Gastroesophageal sphincter (tissue), 4 donors: ENCODE measurements around the gene KATNAL2. TPM values are rescaled to one million over a fixed set of nuclear protein-coding genes. Genes with fewer than 3 reads are reported as not detected.
A peak's percentile ranks its signal among the peaks of the same experiment; 100 is the strongest.

Source experiments
- ATAC-seq: fragments of 150-250 bp; one replicate; pipeline ENCODE4 v1.9.1; 2016; ENCODE audit warnings: mild to moderate bottlenecking, moderate library complexity
- H3K27ac ChIP-seq, 4 donors: fragments of 200-600 bp; sonication (generic) in 3 of 4; 1 replicate in 3 of 4; 2 replicates in 1 of 4; pipeline ENCODE4 v1.5.1; 2016 to 2019
- H3K27me3 ChIP-seq: fragments of 200-600 bp; sonication (generic); one replicate; pipeline ENCODE4 v1.5.1; 2019
- H3K36me3 ChIP-seq, 2 donors: fragments of 200-600 bp; sonication (generic); one replicate each; pipeline ENCODE4 v1.5.1; 2019; ENCODE audit warnings: control low read depth in 1 of 2
- H3K4me1 ChIP-seq, 3 donors: fragments of 200-600 bp; sonication (generic); 1 replicate in 2 of 3; 2 replicates in 1 of 3; pipeline ENCODE4 v1.5.1; 2016 to 2019; ENCODE audit warnings: control low read depth in 2 of 3
- H3K4me3 ChIP-seq, 2 donors: fragments of 200-600 bp; sonication (generic); one replicate each; pipeline ENCODE4 v1.5.1; 2019; ENCODE audit warnings: mild to moderate bottlenecking in 1 of 2, moderate library complexity in 1 of 2
- H3K9me3 ChIP-seq, 3 donors: fragments of 200-600 bp; sonication (generic); one replicate each; pipeline ENCODE4 v1.5.1; 2017 to 2019; ENCODE audit warnings: control low read depth in 2 of 3
- EP300 ChIP-seq: sonication (generic); formaldehyde crosslinking; IDR thresholded peaks from one replicate; pipeline ENCODE4 v1.6.1; 2017; ENCODE audit warnings: antibody characterized with exemption, mild to moderate bottlenecking
- POLR2A ChIP-seq, 2 donors: fragments of 450-650 bp; IDR thresholded peaks; one replicate each; pipeline ENCODE4 v1.6.1; 2017; ENCODE audit warnings: antibody characterized with exemption in 2 of 2, mild to moderate bottlenecking in 2 of 2, moderate library complexity in 1 of 2
- POLR2AphosphoS5 ChIP-seq: sonication (generic); formaldehyde crosslinking; IDR thresholded peaks from one replicate; pipeline ENCODE4 v1.6.1; 2017; ENCODE audit warnings: antibody characterized with exemption
- WGBS, 2 donors: methylation state at CpG; one replicate each; pipeline ENCODE4 v1.1.5; 2018; ENCODE audit warnings: low coverage in 1 of 2; 5-methylcytosine and 5-hydroxymethylcytosine counted together
- total RNA-seq, 4 donors: library from RNA; depleted of rRNA; stranded (reverse); fragments of >200 nt; gene quantifications; one replicate each; pipeline ENCODE4 v1.1.0, GENCODE V29; 2016
- TF ChIP-seq, protein P1 (sequence below), 4 experiments: fragments of 200-600 bp in 2 of 4; fragments of 450-650 bp in 2 of 4; sonication (generic) in 1 of 4; IDR thresholded peaks; one replicate each; pipeline ENCODE4 v1.5.1; 2017 to 2019; ENCODE audit warnings: antibody characterized with exemption in 4 of 4, mild to moderate bottlenecking in 2 of 4, moderate library complexity in 2 of 4

The KATNAL2 gene
- total RNA-seq, 4 donors from 2014 or later, result 0.89 to 4.1 (median 3.3) TPM

- H3K27ac ChIP-seq, result no peak overlapping the region
- 16 to 21% methylated on average over 8 to 11 of the region's 12 CpGs for WGBS, 2 donors
- no peak for ATAC-seq
These were observed 182.9 kb downstream of the KATNAL2 start for GRCh38 chr18:47100212-47100831.

DNA sequence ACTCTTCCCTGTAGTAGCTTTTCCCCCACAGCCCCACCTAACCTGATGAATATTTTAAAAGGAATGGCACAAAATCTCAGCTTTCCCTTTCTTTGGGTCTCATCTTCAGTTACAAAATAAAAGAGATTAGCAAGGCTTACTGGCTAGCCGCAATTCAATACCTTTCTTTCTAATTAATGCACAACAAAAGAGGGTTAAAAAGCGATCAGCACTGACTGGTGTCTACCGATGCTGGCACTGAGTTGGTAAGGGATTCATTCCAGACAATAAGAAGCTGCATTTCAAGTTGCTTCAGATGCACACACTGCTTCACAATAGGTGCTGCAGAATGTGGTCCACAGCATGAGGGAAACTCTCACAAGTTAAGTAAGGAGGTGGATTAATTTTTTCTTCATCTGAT lies 191.0 kb downstream of the KATNAL2 start:
- 72% methylated on average over 3 of the region's 3 CpGs; no CpG with 5 or more reads in 1 of the 2 donors for WGBS, 2 donors
- Histone ChIP-seq H3K4me3 (no peak overlapping the region), H3K36me3 (peaks cover 0 to 100% of the 10 kb centered on the region in 2 donors), H3K27me3 (no peaks in the 10 kb centered on the region), H3K9me3 (no peaks in the 10 kb centered on the region), H3K27ac (no peak overlapping the region), H3K4me1 (no peaks in the 10 kb centered on the region)
- ATAC-seq, result no peak
- no peak for TF ChIP-seq POLR2AphosphoS5
- TF ChIP-seq EP300, result no peak
- TF ChIP-seq, protein P1, sequence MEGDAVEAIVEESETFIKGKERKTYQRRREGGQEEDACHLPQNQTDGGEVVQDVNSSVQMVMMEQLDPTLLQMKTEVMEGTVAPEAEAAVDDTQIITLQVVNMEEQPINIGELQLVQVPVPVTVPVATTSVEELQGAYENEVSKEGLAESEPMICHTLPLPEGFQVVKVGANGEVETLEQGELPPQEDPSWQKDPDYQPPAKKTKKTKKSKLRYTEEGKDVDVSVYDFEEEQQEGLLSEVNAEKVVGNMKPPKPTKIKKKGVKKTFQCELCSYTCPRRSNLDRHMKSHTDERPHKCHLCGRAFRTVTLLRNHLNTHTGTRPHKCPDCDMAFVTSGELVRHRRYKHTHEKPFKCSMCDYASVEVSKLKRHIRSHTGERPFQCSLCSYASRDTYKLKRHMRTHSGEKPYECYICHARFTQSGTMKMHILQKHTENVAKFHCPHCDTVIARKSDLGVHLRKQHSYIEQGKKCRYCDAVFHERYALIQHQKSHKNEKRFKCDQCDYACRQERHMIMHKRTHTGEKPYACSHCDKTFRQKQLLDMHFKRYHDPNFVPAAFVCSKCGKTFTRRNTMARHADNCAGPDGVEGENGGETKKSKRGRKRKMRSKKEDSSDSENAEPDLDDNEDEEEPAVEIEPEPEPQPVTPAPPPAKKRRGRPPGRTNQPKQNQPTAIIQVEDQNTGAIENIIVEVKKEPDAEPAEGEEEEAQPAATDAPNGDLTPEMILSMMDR (IDR thresholded peaks at IDR 0.05), result no peak
- TF ChIP-seq POLR2A (IDR thresholded peaks at IDR 0.05), result no peak

More at GRCh38 chr18:47100212-47100831, 182.9 kb downstream of the KATNAL2 start:
- no peaks in the 10 kb centered on the region for H3K27me3 ChIP-seq
- peaks cover 0 to 20% of the 10 kb centered on the region in 2 donors for H3K36me3 ChIP-seq
- TF ChIP-seq, protein P1 (IDR thresholded peaks at IDR 0.05), result peak; percentile 65 to 81 (median 70)
- no peak for TF ChIP-seq POLR2AphosphoS5
- TF ChIP-seq POLR2A (IDR thresholded peaks at IDR 0.05), result no peak
- no peak overlapping the region for H3K4me3 ChIP-seq
- H3K4me1 ChIP-seq, result peaks cover 0 to 6% (median 0%) of the 10 kb centered on the region in 3 donors
- H3K9me3 ChIP-seq, result no peaks in the 10 kb centered on the region

DNA sequence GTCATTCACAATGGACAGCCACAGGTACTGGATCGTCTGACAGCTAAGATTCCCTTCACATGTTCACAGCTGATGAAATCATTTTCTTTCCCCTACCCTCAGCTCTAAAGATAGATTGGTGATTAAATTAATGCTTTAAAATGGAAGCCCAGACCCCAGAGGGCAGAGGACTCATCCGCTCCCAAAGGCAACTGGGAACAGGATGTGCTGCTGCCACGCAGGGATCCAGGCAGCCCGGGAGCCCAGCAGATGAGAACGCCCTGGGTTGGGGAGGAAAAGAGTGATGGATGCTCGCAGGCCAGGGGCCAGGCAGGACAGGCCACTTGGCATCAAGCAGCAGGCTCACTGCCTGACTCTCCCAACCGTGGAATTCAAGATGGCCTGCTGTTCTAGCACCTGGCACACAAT lies 191.6 kb downstream of the KATNAL2 start:
- Histone ChIP-seq H3K9me3 (no peaks in the 10 kb centered on the region), H3K27ac (no peak overlapping the region), H3K4me3 (no peak overlapping the region), H3K36me3 (peaks cover 0 to 100% of the 10 kb centered on the region in 2 donors), H3K27me3 (no peaks in the 10 kb centered on the region), H3K4me1 (no peaks in the 10 kb centered on the region)
- WGBS, 2 donors, result 60 to 71% methylated on average over 1 to 2 of the region's 7 CpGs
- ATAC-seq, result no peak
- TF ChIP-seq POLR2AphosphoS5, result no peak
- TF ChIP-seq EP300, result no peak
- TF ChIP-seq, protein P1 (IDR thresholded peaks at IDR 0.05), result no peak
- no peak for TF ChIP-seq POLR2A (IDR thresholded peaks at IDR 0.05)

DNA sequence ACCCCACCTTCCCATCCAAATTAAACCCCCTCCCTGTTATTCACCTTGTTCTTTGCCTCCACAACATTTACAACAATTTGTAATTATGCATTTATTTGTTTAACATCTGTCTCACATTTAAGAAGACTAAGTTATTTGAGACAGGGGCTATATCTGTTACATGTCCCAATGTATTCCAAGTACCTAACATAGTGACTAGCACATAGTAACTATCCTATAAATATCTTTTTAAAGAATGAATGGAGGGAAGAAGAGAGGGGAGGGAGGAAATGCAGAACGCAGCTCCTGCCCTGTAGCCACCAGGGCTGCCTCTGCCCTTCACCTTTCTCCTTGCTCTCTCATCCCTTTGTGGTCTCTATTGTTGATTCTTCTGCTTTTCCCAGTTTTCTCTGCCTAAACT lies 192.3 kb downstream of the KATNAL2 start:
- no peaks in the 10 kb centered on the region for H3K9me3 ChIP-seq
- WGBS, 2 donors, result 100% methylated on average over 1 of the region's 1 CpG
- no peak overlapping the region for H3K4me3 ChIP-seq
- H3K27me3 ChIP-seq, result no peaks in the 10 kb centered on the region
- no peaks in the 10 kb centered on the region for H3K4me1 ChIP-seq
- peaks cover 0 to 100% of the 10 kb centered on the region in 2 donors for H3K36me3 ChIP-seq
- ATAC-seq, result no peak
- TF ChIP-seq POLR2AphosphoS5, result no peak
- TF ChIP-seq POLR2A (IDR thresholded peaks at IDR 0.05), result no peak
- TF ChIP-seq EP300, result no peak
- TF ChIP-seq, protein P1 (IDR thresholded peaks at IDR 0.05), result no peak
- no peak overlapping the region for H3K27ac ChIP-seq
